ENCODE measurements around the gene KDM2A.

DNA sequence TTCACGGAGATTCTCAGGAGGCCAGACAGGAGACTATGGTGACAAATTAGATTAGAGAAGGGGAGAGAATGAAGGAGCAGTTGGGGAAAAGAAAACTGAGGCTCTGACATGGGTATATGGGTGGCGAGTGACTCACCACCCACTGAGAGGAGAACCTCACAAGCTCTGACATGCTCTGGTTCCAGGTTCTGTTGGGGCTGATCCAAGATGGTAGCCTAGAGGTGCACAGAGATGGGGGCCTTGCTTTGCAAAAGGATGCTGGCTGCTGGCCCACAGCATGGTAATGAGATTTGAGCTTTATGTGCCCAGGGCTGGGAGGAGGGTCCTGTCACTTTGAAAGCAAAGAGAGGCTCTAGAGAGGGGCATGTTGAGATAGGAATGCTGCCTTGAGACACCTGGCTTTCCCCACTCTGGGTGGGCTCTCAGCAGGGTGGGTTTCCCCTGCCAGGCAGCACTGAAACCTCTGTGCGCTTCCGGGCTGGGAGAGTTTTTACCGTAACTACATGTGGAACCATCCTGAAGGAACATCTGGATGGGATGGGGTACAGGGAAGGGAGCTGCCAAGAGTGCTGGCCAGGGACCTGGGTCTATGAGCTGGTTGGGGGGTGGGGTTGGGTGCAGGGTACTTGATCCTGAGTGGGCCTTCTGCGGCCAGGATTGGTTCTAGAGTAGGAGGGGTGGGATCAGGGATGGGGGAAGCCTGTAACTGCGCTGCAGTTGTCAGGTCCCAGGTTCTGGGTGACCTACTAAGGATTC, 146.0 kb downstream of the KDM2A start:
- TF ChIP-seq, protein P1, sequence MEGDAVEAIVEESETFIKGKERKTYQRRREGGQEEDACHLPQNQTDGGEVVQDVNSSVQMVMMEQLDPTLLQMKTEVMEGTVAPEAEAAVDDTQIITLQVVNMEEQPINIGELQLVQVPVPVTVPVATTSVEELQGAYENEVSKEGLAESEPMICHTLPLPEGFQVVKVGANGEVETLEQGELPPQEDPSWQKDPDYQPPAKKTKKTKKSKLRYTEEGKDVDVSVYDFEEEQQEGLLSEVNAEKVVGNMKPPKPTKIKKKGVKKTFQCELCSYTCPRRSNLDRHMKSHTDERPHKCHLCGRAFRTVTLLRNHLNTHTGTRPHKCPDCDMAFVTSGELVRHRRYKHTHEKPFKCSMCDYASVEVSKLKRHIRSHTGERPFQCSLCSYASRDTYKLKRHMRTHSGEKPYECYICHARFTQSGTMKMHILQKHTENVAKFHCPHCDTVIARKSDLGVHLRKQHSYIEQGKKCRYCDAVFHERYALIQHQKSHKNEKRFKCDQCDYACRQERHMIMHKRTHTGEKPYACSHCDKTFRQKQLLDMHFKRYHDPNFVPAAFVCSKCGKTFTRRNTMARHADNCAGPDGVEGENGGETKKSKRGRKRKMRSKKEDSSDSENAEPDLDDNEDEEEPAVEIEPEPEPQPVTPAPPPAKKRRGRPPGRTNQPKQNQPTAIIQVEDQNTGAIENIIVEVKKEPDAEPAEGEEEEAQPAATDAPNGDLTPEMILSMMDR (conservative IDR thresholded peaks at IDR 0.05; ENCODE audit: low read depth, low read length) = no peak
- TF ChIP-seq EZH2 (IDR thresholded peaks at IDR 0.05; ENCODE audit: borderline replicate concordance, low read depth, low read length, poor library complexity, severe bottlenecking) = no peak
